Measurements from ENCODE around the gene SGK1.
"Not testable (repeated sequence)": the region's sequence is repeated elsewhere in the genome, so short reads cannot be mapped to it uniquely, and the experiment has no call there.

The SGK1 gene

GRCh38 chr6:134216301-134217010 lies 101.5 kb downstream of the SGK1 start:
- no peak for DNase-seq

- not testable (repeated sequence) for DNase-seq
These were observed 104.5 kb downstream of the SGK1 start for GRCh38 chr6:134213410-134213809.

- DNase-seq, result no peak
These were observed 106.6 kb downstream of the SGK1 start for GRCh38 chr6:134211297-134211696.

- DNase-seq, result no peak
These were observed 110.5 kb downstream of the SGK1 start for GRCh38 chr6:134207421-134207820.

- no peak for DNase-seq
These were observed 112.5 kb downstream of the SGK1 start for GRCh38 chr6:134205366-134205765.

- DNase-seq, result not testable (repeated sequence)
These were observed 113.2 kb downstream of the SGK1 start for GRCh38 chr6:134204759-134205158.

GRCh38 chr6:134204031-134204430 lies 113.9 kb downstream of the SGK1 start:
- DNase-seq, result no peak

GRCh38 chr6:134201716-134202115 lies 116.2 kb downstream of the SGK1 start:
- no peak for DNase-seq

GRCh38 chr6:134199848-134200606 lies 117.9 kb downstream of the SGK1 start:
- DNase-seq, result no peak

- DNase-seq, result no peak
These were observed 119.8 kb downstream of the SGK1 start for GRCh38 chr6:134198093-134198492.

- not testable (repeated sequence) for DNase-seq
These were observed 120.2 kb downstream of the SGK1 start for GRCh38 chr6:134197685-134198084.

- DNase-seq, result no peak
These were observed 121.2 kb downstream of the SGK1 start for GRCh38 chr6:134196568-134197193.

- DNase-seq, result no peak
These were observed 121.9 kb downstream of the SGK1 start for GRCh38 chr6:134195985-134196384.

- DNase-seq, result no peak
These were observed 122.6 kb downstream of the SGK1 start for GRCh38 chr6:134195164-134195906.

GRCh38 chr6:134193536-134194498 lies 124.1 kb downstream of the SGK1 start:
- no peak for DNase-seq

- DNase-seq, result not testable (repeated sequence)
These were observed 125.3 kb downstream of the SGK1 start for GRCh38 chr6:134192609-134193008.

- no peak for DNase-seq
These were observed 127.0 kb downstream of the SGK1 start for GRCh38 chr6:134190883-134191282.

- DNase-seq, result no peak
These were observed 130.2 kb downstream of the SGK1 start for GRCh38 chr6:134187751-134188150.

GRCh38 chr6:134187154-134187553 lies 130.8 kb downstream of the SGK1 start:
- no peak for DNase-seq

- DNase-seq, result no peak
These were observed 131.6 kb downstream of the SGK1 start for GRCh38 chr6:134186355-134186754.

- DNase-seq, result no peak
These were observed 132.6 kb downstream of the SGK1 start for GRCh38 chr6:134185277-134185676.

GRCh38 chr6:134183844-134184243 lies 134.1 kb downstream of the SGK1 start:
- no peak for DNase-seq

All from SHP77 (cell line).